Omental fat pad (tissue), 4 donors: Measurements from ENCODE around the gene ZNF181. TPM values are rescaled to one million over a fixed set of nuclear protein-coding genes. Genes with fewer than 3 reads are reported as not detected.

Experiments
- ATAC-seq: fragments of 150-250 bp; one replicate; pipeline ENCODE4 v1.9.1; 2016; ENCODE audit warnings: mild to moderate bottlenecking, moderate library complexity; ENCODE audit not compliant: low FRiP score
- DNase-seq: peaks from one replicate; pipeline ENCODE4 v3.0.0-alpha.2; 2019; ENCODE audit warnings: low spot score
- total RNA-seq, 4 donors: library from RNA; depleted of rRNA; stranded (reverse); fragments of >200 nt; gene quantifications; one replicate each; pipeline ENCODE4 v1.1.0, GENCODE V29; 2016
- TF ChIP-seq, protein P1 (sequence below), 3 donors: fragments of 450-650 bp; IDR thresholded peaks; one replicate each; pipeline ENCODE4 v1.5.1; 2016 to 2017; ENCODE audit warnings: antibody characterized with exemption in 3 of 3, mild to moderate bottlenecking in 3 of 3, moderate library complexity in 2 of 3

Gene ZNF181
- total RNA-seq, 4 donors from 2014 or later = 8.3 to 34.8 (median 17.6) TPM

DNA sequence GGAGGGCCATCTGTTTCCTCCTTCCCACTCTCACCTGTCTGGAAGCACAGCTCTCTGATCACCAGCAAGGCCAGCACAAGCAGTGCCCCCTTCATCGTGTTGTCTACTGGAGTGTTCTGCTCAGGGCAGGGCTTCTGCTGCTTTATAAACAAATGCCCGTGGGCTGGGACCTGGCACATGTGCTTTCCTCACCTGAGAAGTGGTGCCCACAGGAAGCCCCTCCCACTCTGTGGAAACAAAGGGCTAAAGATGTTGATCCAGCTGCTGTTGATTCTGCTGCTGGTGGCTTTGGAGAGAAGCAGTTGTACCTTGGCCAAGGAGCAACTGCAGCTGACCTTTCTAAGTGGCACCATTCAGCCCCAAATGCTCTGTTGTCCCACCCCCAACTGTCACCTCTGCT, 26.4 kb upstream of the ZNF181 start:
- TF ChIP-seq, protein P1, sequence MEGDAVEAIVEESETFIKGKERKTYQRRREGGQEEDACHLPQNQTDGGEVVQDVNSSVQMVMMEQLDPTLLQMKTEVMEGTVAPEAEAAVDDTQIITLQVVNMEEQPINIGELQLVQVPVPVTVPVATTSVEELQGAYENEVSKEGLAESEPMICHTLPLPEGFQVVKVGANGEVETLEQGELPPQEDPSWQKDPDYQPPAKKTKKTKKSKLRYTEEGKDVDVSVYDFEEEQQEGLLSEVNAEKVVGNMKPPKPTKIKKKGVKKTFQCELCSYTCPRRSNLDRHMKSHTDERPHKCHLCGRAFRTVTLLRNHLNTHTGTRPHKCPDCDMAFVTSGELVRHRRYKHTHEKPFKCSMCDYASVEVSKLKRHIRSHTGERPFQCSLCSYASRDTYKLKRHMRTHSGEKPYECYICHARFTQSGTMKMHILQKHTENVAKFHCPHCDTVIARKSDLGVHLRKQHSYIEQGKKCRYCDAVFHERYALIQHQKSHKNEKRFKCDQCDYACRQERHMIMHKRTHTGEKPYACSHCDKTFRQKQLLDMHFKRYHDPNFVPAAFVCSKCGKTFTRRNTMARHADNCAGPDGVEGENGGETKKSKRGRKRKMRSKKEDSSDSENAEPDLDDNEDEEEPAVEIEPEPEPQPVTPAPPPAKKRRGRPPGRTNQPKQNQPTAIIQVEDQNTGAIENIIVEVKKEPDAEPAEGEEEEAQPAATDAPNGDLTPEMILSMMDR (IDR thresholded peaks at IDR 0.05) = no peak
- DNase-seq (no peak), ATAC-seq (no peak)

DNA sequence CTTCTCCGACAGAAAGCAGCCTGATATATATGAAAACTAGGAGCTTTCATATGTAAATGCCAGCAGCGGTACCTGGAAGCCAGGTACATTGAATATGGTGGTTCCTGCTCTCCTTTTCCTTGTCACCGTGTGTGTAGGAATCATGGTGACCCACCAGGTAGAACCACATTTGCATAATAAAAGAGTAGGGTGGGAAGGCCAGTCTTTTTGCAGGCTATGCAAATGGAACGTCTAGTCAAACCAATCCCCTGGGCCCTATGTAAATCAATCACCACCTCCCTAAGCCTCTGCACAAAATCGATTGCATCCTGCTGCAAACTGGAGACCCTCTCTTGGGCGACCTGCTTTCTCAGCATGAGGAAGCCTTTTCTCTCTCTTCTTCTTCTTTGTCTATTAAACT, 22.2 kb upstream of the ZNF181 start:
- ATAC-seq = no peak
- no peak for DNase-seq
- TF ChIP-seq, protein P1 (IDR thresholded peaks at IDR 0.05) = no peak

DNA sequence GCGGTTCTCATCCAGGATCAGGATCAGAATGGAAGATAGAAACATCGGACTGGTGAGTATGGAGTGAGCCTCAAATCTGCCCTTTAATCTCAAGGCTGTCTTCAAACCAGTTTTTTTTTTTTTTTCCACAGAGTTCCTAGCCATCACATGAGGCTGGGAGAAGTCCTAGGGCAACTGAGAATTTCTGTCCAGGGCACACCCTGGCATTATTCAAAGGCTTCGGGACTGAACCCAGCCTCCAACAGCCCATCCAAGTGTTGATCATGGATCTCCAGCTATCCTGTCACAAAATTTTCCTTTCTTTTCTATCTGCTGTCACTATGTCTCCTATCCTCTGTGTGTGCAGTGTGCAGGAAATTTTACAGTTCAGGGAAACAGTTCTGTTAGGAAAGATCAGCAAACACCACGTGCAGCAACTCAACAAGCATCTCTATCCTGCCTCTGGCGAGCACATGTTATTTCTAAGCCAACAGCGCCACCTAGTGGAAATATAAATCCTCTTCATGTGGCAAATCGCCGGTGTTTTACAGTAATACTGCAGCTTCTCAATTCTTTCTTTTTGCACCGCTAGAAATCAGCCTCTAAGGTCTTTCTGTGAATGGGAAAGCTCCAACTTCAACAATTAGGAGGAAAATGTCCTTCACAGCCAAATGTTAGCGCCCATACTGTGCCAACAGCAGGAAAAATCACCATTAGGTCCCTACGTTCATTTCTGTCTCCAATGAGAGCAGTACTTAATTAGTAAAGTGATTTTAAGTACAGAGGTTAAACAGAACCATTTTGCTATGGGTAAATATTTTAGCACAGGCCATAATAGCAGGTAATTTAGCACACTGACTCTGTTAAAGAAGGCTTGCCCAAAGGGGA, 21.4 kb upstream of the ZNF181 start:
- ATAC-seq (no peak), DNase-seq (no peak)
- TF ChIP-seq, protein P1 (IDR thresholded peaks at IDR 0.05) = peak in 2 of 3 donors; percentile 54 to 79

DNA sequence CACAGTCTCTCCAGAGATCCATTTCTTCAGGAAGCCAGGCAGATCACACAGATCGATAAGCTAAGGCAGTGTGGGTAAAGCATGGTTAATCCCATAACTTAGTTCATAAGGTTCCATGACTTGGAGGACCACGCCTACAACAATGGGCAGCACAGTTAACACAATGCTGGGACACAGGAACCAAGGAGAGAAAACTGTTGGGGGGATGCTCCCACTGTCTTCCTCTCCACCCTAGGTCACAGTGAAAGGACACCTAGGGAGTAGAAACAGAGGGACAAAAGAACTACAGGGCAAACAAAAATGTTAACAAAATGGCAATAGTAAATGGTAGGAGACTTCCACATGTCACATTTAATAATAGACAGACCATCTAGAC, 20.8 kb upstream of the ZNF181 start:
- TF ChIP-seq, protein P1 (IDR thresholded peaks at IDR 0.05) = no peak
- no peak for ATAC-seq

DNA sequence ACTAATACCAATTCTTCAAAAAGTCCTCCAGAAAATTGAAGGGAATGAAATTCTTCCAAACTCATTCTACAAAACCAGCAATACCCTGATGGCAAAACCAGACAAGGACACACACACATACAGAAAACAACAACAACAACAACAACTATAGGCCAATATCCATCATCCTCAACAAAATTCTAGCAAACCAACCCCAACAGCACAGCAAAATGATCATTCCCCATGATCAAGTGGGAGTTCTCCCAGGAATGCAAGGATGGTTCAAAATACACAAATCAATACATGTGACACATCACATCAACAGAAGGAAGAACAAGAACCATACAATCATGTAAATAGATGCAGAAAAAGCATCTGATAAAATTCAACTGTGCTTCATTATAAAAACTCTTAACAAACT, 18.7 kb upstream of the ZNF181 start:
- TF ChIP-seq, protein P1 (IDR thresholded peaks at IDR 0.05) = no peak

More for the DNA sequence above, 20.8 kb upstream of the ZNF181 start:
- DNase-seq = no peak

DNA sequence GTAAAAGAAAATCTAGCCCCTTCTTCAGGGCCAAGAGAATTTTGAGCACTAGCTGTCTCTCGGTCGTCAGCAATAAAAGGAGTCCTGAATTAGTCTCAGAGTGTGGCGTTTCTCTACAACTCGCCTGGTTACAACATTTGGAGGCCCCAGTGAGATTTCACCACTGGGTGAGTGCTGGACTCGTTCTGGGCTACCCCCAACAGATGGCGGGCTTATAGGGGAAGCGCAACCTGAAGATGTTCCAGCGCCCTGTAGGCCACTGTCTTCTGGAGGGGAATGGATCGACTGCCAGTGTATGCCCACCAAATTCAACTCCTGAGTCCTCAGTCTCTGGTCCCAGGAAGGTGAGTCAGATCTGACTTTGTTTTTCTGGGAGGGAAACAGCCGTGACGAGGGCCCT, 11.7 kb upstream of the ZNF181 start:
- TF ChIP-seq, protein P1 (IDR thresholded peaks at IDR 0.05) = no peak
- no peak for ATAC-seq

More for the DNA sequence above, 18.7 kb upstream of the ZNF181 start:
- ATAC-seq = no peak
- no peak for DNase-seq

DNA sequence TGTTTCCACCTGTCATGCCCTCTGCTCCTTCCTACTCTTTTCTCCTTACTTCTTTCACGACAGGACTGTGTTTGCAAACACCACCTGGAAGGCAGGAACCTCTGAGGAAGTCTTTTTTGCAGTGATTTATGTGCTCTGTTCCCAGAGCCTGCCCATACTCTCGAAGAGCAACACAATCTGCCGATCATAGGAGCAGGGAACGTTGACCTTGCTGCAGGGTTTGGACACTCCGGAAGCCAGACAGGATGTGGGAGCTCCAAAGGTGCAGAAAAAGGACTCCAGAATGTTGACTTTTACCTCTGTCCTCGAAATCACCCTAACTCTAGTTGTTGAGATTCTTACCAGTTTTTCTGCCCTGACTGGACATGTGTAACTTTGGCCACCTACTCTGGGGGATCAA, 8.6 kb upstream of the ZNF181 start:
- TF ChIP-seq, protein P1 (IDR thresholded peaks at IDR 0.05) = no peak
- ATAC-seq (no peak), DNase-seq (no peak)

More for the DNA sequence above, 11.7 kb upstream of the ZNF181 start:
- DNase-seq = no peak
